Neural crest cell (in vitro differentiated cells): ENCODE measurements around the gene HMGCS2. TPM values are rescaled to one million over a fixed set of nuclear protein-coding genes. Genes with fewer than 3 reads are reported as not detected.
"Not testable (repeated sequence)": the region's sequence is repeated elsewhere in the genome, so short reads cannot be mapped to it uniquely, and the experiment has no call there.

Experiments used
- DNase-seq: peaks from one replicate; pipeline ENCODE4 v3.0.0; 2021; ENCODE audit warnings: low read depth, mixed read lengths, low spot score
- H3K27ac Mint-ChIP-seq: one replicate; pipeline ENCODE4 v1.8.0; 2021; ENCODE audit warnings: mild to moderate bottlenecking, mixed read lengths; ENCODE audit not compliant: unreplicated experiment
- H3K27me3 Mint-ChIP-seq: 2 replicates; pipeline ENCODE4 v1.8.0; 2021; ENCODE audit warnings: low read depth, mild to moderate bottlenecking, mixed read lengths
- H3K36me3 Mint-ChIP-seq: 2 replicates; pipeline ENCODE4 v1.8.0; 2021; ENCODE audit warnings: low read depth, mild to moderate bottlenecking, mixed read lengths
- H3K4me1 Mint-ChIP-seq: 2 replicates; pipeline ENCODE4 v1.8.0; 2021; ENCODE audit warnings: mixed read lengths
- H3K4me3 Mint-ChIP-seq: one replicate; pipeline ENCODE4 v1.8.0; 2021; ENCODE audit warnings: mild to moderate bottlenecking, mixed read lengths
- H3K9me3 Mint-ChIP-seq: 2 replicates; pipeline ENCODE4 v1.8.0; 2021; ENCODE audit warnings: mixed read lengths
- CTCF ChIP-seq: fragments of 200-600 bp; sonication (generic); conservative IDR thresholded peaks from 2 replicates; pipeline ENCODE4 v1.5.0; 2021; ENCODE audit warnings: antibody characterized with exemption, mild to moderate bottlenecking
- total RNA-seq: library from RNA; stranded (reverse); gene quantifications from 2 replicates; pipeline ENCODE4 v1.2.1, GENCODE V29; 2021

HMGCS2 gene
- total RNA-seq, 1 donor from 2014 or later, result not detected

GRCh38 chr1:119713039-119713748 is 55.5 kb downstream of the HMGCS2 start:
- DNase-seq, result peak; percentile 18
- Mint-ChIP-seq H3K36me3 (no peaks in the 10 kb centered on the region), H3K4me1 (peaks cover 45% of the 10 kb centered on the region)

GRCh38 chr1:119712342-119713038 is 56.2 kb downstream of the HMGCS2 start:
- Mint-ChIP-seq H3K4me1 (peaks cover 41% of the 10 kb centered on the region), H3K27me3 (peaks cover 2% of the 10 kb centered on the region)

More at GRCh38 chr1:119713039-119713748, 55.5 kb downstream of the HMGCS2 start:
- peak overlapping the region; percentile 99 for H3K27ac Mint-ChIP-seq
- peak overlapping the region; percentile 99 for H3K4me3 Mint-ChIP-seq
- H3K27me3 Mint-ChIP-seq, result peaks cover 2% of the 10 kb centered on the region
- no peaks in the 10 kb centered on the region for H3K9me3 Mint-ChIP-seq
- TF ChIP-seq CTCF, result no peak

GRCh38 chr1:119711804-119712341 is 56.8 kb downstream of the HMGCS2 start, which contains the start of gene PHGDH:
TSS of gene PHGDH (plus strand) at chr1:119711934. CDS start at chr1:119712023, 89 bp downstream.
- TF ChIP-seq CTCF, result no peak
- Mint-ChIP-seq H3K27me3 (peaks cover 2% of the 10 kb centered on the region), H3K9me3 (no peaks in the 10 kb centered on the region), H3K4me3 (peak within 1 kb of the TSS; percentile 99), H3K27ac (peak within 1 kb of the TSS; percentile 99), H3K4me1 (peaks cover 39% of the 10 kb centered on the region), H3K36me3 (no peaks in the 10 kb centered on the region)
- DNase-seq, result peak; percentile 63

More at GRCh38 chr1:119712342-119713038, 56.2 kb downstream of the HMGCS2 start:
- Mint-ChIP-seq H3K4me3 (peak overlapping the region; percentile 99), H3K27ac (peak overlapping the region; percentile 99), H3K36me3 (no peaks in the 10 kb centered on the region), H3K9me3 (no peaks in the 10 kb centered on the region)
- no peak for TF ChIP-seq CTCF
- peak; percentile 65 for DNase-seq

- Mint-ChIP-seq H3K4me3 (peak overlapping the region; percentile 99), H3K4me1 (peaks cover 38% of the 10 kb centered on the region)
- H3K36me3 Mint-ChIP-seq, DNase-seq, H3K27me3 Mint-ChIP-seq, H3K9me3 Mint-ChIP-seq, H3K27ac Mint-ChIP-seq: not testable (repeated sequence)
Observed at GRCh38 chr1:119711356-119711803, 57.3 kb downstream of the HMGCS2 start.

- not testable (repeated sequence) for H3K27me3 Mint-ChIP-seq, DNase-seq
- peaks cover 16% of the 10 kb centered on the region for H3K9me3 Mint-ChIP-seq
Observed at GRCh38 chr1:119706599-119706998, 62.1 kb downstream of the HMGCS2 start.

GRCh38 chr1:119703666-119704450 is 64.8 kb downstream of the HMGCS2 start:
- peaks cover 12% of the 10 kb centered on the region for H3K36me3 Mint-ChIP-seq
- no peak for DNase-seq
- no peaks in the 10 kb centered on the region for H3K4me1 Mint-ChIP-seq
- no peak overlapping the region for H3K27ac Mint-ChIP-seq
- H3K9me3 Mint-ChIP-seq, result peaks cover 22% of the 10 kb centered on the region
- no peak overlapping the region for H3K4me3 Mint-ChIP-seq
- H3K27me3 Mint-ChIP-seq, result peaks cover 2% of the 10 kb centered on the region
- no peak for TF ChIP-seq CTCF

More at GRCh38 chr1:119706599-119706998, 62.1 kb downstream of the HMGCS2 start:
- not testable (repeated sequence) for H3K4me3 Mint-ChIP-seq, H3K36me3 Mint-ChIP-seq, H3K4me1 Mint-ChIP-seq, H3K27ac Mint-ChIP-seq
